Keratinocyte (primary cell): ENCODE measurements around the gene PGBD4. TPM values are rescaled to one million over a fixed set of nuclear protein-coding genes. Genes with fewer than 3 reads are reported as not detected.
A peak's percentile ranks its signal among the peaks of the same experiment; 100 is the strongest.

Source experiments
- DNase-seq: peaks from one replicate; pipeline ENCODE4 v3.0.0-alpha.2; 2011; ENCODE audit warnings: low read depth, missing footprints, low spot score
- FAIRE-seq: peaks from 2 replicates; lab custom pipeline; 2011; peaks lifted over from hg19 to GRCh38; lab: Jason Lieb, UNC
- H2AFZ ChIP-seq: 2 replicates; pipeline ENCODE4 v1.6.0; 2012; ENCODE audit warnings: low read length, control low read depth, inconsistent platforms; ENCODE audit not compliant: control insufficient read depth
- H3K27ac ChIP-seq: 2 replicates; pipeline ENCODE4 v1.5.1; 2011; ENCODE audit warnings: low read length; ENCODE audit not compliant: control insufficient read depth, insufficient read depth
- H3K27me3 ChIP-seq: 3 replicates; pipeline ENCODE4 v1.6.0; 2011; ENCODE audit warnings: low read length; ENCODE audit not compliant: control insufficient read depth, insufficient read depth; ENCODE audit errors: extremely low read depth
- H3K36me3 ChIP-seq, 2 experiments: 2 replicates in 1 of 2; 3 replicates in 1 of 2; pipeline ENCODE4 v1.5.1; 2011; ENCODE audit warnings: low read length in 2 of 2, mild to moderate bottlenecking in 1 of 2; ENCODE audit not compliant: control insufficient read depth in 2 of 2, insufficient read depth in 2 of 2; ENCODE audit errors: extremely low read depth in 1 of 2
- H3K4me1 ChIP-seq: 3 replicates; pipeline ENCODE4 v1.5.1; 2011; ENCODE audit warnings: low read length; ENCODE audit not compliant: control insufficient read depth, insufficient read depth; ENCODE audit errors: extremely low read depth
- H3K4me2 ChIP-seq: 3 replicates; pipeline ENCODE4 v1.6.0; 2011; ENCODE audit warnings: low read depth, low read length; ENCODE audit not compliant: control insufficient read depth, insufficient read depth; ENCODE audit errors: extremely low read depth
- H3K4me3 ChIP-seq, 3 experiments: fragments of 200-600 bp in 1 of 3; sonication (generic) in 1 of 3; 2 replicates in 2 of 3; 3 replicates in 1 of 3; pipeline ENCODE4 v1.5.1; 2011 to 2016; ENCODE audit warnings: low read length in 3 of 3, mild to moderate bottlenecking in 3 of 3, control low read depth in 2 of 3, inconsistent platforms in 1 of 3, low read depth in 1 of 3, mixed read lengths in 1 of 3, mixed run types in 1 of 3, moderate library complexity in 1 of 3; ENCODE audit not compliant: control insufficient read depth in 2 of 3, insufficient read depth in 2 of 3; ENCODE audit errors: extremely low read depth in 1 of 3
- H3K79me2 ChIP-seq: 2 replicates; pipeline ENCODE4 v1.6.0; 2012; ENCODE audit warnings: low read length; ENCODE audit not compliant: control insufficient read depth, insufficient read depth
- H3K9ac ChIP-seq: 3 replicates; pipeline ENCODE4 v1.6.0; 2011; ENCODE audit warnings: low read length; ENCODE audit not compliant: control insufficient read depth, insufficient read depth; ENCODE audit errors: extremely low read depth
- H3K9me1 ChIP-seq: 3 replicates; pipeline ENCODE4 v1.6.0; 2011; ENCODE audit warnings: low read length; ENCODE audit not compliant: control insufficient read depth, insufficient read depth; ENCODE audit errors: extremely low read depth
- H3K9me3 ChIP-seq: 2 replicates; pipeline ENCODE4 v1.5.1; 2012; ENCODE audit warnings: low read depth, low read length; ENCODE audit not compliant: control insufficient read depth
- H4K20me1 ChIP-seq: 3 replicates; pipeline ENCODE4 v1.6.0; 2011; ENCODE audit warnings: low read length; ENCODE audit not compliant: control insufficient read depth, insufficient read depth; ENCODE audit errors: extremely low read depth
- CTCF ChIP-seq, 3 experiments: IDR thresholded peaks in 1 of 3; conservative IDR thresholded peaks in 1 of 3; optimal IDR thresholded peaks in 1 of 3; 2 replicates in 2 of 3; 3 replicates in 1 of 3; pipeline versions ENCODE3 to v1.5.1; 2011; ENCODE audit warnings: low read length in 3 of 3, mild to moderate bottlenecking in 3 of 3, moderate library complexity in 2 of 3, control low read depth in 1 of 3, inconsistent platforms in 1 of 3; ENCODE audit not compliant: insufficient read depth in 2 of 3; ENCODE audit errors: extremely low read depth in 1 of 3
- EZH2 ChIP-seq: IDR thresholded peaks from one replicate; pipeline ENCODE4 v1.6.1; 2012; ENCODE audit warnings: inconsistent platforms, mild to moderate bottlenecking, low read length, moderate library complexity
- dilution Hi-C: fragments of 300-500 bp; cut with MboI; formaldehyde crosslinking; loops from one replicate; pipeline ENCODE4 v1.7.0; 2020; ENCODE audit warnings: low sequenced_read_pairs; ENCODE audit not compliant: extremely low pct_ligation_motif_present
- polyA plus RNA-seq, 5 experiments: library from polyadenylated mRNA; depleted of rRNA in 3 of 5; stranded (reverse) in 3 of 5; stranded (forward) in 1 of 5; unstranded in 1 of 5; fragments of >200 nt; gene quantifications; 1 replicate in 1 of 5; 2 replicates in 3 of 5; 3 replicates in 1 of 5; pipeline versions ENCODE4 v1.2.1 to v1.2.3, GENCODE V29; 2011 to 2012; ENCODE audit warnings: missing spikeins in 2 of 5, low read depth in 1 of 5, low replicate concordance in 1 of 5

The PGBD4 gene
- polyA plus RNA-seq, 1 donor (not counting 4 experiments of a cell fraction or from before 2014, with no cell fraction given): 2.3 TPM

GRCh38 chr15:34059476-34059875, 42.4 kb upstream of the PGBD4 start:
- no peaks in the 10 kb centered on the region for H4K20me1 ChIP-seq

GRCh38 chr15:34059946-34060345, 41.9 kb upstream of the PGBD4 start:
- DNase-seq (no peak), FAIRE-seq (no peak)
- no peaks in the 10 kb centered on the region for H3K4me1 ChIP-seq
- H3K4me3 ChIP-seq: no peak overlapping the region
- no peaks in the 10 kb centered on the region for H4K20me1 ChIP-seq
- H3K9ac ChIP-seq: no peak overlapping the region
- H3K9me1 ChIP-seq: peaks cover 2% of the 10 kb centered on the region
- no peak overlapping the region for H2AFZ ChIP-seq
- no peaks in the 10 kb centered on the region for H3K27me3 ChIP-seq
- TF ChIP-seq CTCF (optimal IDR thresholded peaks at IDR 0.05 in 1 of 3, IDR thresholded peaks at IDR 0.05 in 1 of 3, conservative IDR thresholded peaks at IDR 0.05 in 1 of 3; ENCODE audit: extremely low read depth in 1 of 3, insufficient read depth in 2 of 3, low read length in 3 of 3) (no peak), EZH2 (no peak)
- no peaks in the 10 kb centered on the region for H3K9me3 ChIP-seq
- H3K36me3 ChIP-seq: no peaks in the 10 kb centered on the region
- dilution Hi-C loops: no loop called here
- H3K79me2 ChIP-seq: no peaks in the 10 kb centered on the region
- H3K4me2 ChIP-seq: no peak overlapping the region
- no peak overlapping the region for H3K27ac ChIP-seq

More at GRCh38 chr15:34059476-34059875, 42.4 kb upstream of the PGBD4 start:
- Histone ChIP-seq H3K9ac (no peak overlapping the region), H3K4me2 (no peak overlapping the region), H2AFZ (peak overlapping the region; percentile 17), H3K9me1 (peaks cover 2% of the 10 kb centered on the region), H3K27ac (no peak overlapping the region), H3K4me3 (no peak overlapping the region), H3K79me2 (no peaks in the 10 kb centered on the region), H3K4me1 (no peaks in the 10 kb centered on the region), H3K9me3 (no peaks in the 10 kb centered on the region), H3K27me3 (no peaks in the 10 kb centered on the region), H3K36me3 (no peaks in the 10 kb centered on the region)
- FAIRE-seq: no peak
- no peak for TF ChIP-seq EZH2
- no peak for TF ChIP-seq CTCF (optimal IDR thresholded peaks at IDR 0.05 in 1 of 3, IDR thresholded peaks at IDR 0.05 in 1 of 3, conservative IDR thresholded peaks at IDR 0.05 in 1 of 3; ENCODE audit: extremely low read depth in 1 of 3, insufficient read depth in 2 of 3, low read length in 3 of 3)
- DNase-seq: no peak
- dilution Hi-C loops: no loop called here
